Erythroblast (primary cell): ENCODE measurements around the gene MAGEA3.
"Not testable (repeated sequence)": the region's sequence is repeated elsewhere in the genome, so short reads cannot be mapped to it uniquely, and the experiment has no call there.

Source experiments
- GATA1 ChIP-seq: IDR thresholded peaks from 2 replicates; pipeline ENCODE4 v1.6.1; 2011; ENCODE audit warnings: low read depth, mild to moderate bottlenecking, control low read depth, low read length, moderate library complexity
- POLR2A ChIP-seq: IDR thresholded peaks from 2 replicates; pipeline ENCODE4 v1.6.1; 2011; ENCODE audit warnings: mild to moderate bottlenecking, low read length

- TF ChIP-seq POLR2A, GATA1: not testable (repeated sequence)
Observed at GRCh38 chrX:152697952-152698931, at the start of gene MAGEA3.
